IPS-NIHi7 (cell line): ENCODE data around the gene CDKN1A.
A peak's percentile ranks its signal among the peaks of the same experiment; 100 is the strongest.
"Not testable (repeated sequence)": the region's sequence is repeated elsewhere in the genome, so short reads cannot be mapped to it uniquely, and the experiment has no call there.

Experiments used
- DNase-seq: peaks from one replicate; pipeline ENCODE4 v3.0.0; 2012; ENCODE audit warnings: mixed read lengths; ENCODE audit errors: extremely low spot score

The CDKN1A gene

DNA sequence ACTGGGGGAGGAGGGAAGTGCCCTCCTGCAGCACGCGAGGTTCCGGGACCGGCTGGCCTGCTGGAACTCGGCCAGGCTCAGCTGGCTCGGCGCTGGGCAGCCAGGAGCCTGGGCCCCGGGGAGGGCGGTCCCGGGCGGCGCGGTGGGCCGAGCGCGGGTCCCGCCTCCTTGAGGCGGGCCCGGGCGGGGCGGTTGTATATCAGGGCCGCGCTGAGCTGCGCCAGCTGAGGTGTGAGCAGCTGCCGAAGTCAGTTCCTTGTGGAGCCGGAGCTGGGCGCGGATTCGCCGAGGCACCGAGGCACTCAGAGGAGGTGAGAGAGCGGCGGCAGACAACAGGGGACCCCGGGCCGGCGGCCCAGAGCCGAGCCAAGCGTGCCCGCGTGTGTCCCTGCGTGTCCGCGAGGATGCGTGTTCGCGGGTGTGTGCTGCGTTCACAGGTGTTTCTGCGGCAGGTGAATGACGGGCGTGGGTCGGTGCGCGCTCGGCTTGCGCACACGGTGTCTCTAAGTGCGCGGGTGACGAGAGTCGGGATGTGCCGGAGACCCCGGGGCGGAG, at the start of gene CDKN1A:
Gene CDKN1A, plus strand, starts transcription at position 227 of the 555 bp plus-strand sequence. CDS start 5,388 bp downstream, outside the sequence.
- peak; percentile 90 for DNase-seq

DNA sequence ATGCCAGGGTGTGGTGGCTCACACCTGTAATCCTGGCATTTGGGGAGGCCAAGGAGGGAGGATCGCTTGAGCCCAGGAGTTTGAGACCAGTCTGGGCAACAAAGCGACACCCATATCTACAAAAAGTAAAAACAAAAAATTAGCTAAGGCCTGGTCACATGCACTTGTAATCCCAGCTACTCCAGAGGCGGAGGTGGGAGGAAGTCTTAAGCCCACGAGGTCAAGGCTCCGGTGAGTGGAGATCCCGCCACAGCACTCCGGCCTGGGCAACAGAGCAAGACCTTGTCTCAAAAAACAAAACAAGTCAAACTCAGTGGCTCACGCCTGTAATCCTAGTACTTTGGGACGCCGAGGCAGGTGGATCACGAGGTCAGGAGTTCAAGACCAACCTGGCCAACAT, 48.7 kb upstream of the CDKN1A start:
- no peak for DNase-seq

DNA sequence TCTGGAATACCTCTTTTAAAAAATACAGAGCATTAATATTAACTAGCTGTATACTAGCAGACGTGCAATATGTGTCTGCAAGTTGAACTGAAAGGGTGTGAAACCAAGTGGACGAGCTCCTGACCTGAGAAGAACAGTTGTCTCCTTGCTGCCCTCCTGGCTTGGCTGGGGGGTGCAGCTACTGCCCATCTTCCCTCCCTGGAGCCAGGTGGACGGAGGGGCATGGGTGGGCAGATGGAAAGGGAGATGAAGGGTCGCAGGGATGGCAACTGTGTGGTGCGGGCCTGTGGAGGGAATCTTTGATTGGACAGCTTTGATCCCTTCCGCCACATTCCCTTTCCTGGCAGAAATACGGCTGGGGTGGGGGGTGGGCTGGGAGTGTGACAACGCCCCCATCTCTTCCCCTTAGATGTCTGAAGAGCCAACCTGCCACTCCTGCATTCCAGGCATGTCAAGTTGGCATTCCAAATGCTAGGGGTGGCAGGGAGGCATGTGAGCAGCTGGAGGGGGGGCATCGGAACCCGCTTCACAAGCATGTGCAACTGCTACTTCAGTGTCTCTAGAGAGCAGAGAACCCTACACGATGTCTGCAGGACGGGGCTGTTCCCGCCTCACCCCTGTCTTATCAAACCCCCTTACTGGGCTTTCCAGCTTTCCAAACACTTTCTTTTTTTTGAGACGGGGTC, 47.0 kb upstream of the CDKN1A start:
- no peak for DNase-seq

DNA sequence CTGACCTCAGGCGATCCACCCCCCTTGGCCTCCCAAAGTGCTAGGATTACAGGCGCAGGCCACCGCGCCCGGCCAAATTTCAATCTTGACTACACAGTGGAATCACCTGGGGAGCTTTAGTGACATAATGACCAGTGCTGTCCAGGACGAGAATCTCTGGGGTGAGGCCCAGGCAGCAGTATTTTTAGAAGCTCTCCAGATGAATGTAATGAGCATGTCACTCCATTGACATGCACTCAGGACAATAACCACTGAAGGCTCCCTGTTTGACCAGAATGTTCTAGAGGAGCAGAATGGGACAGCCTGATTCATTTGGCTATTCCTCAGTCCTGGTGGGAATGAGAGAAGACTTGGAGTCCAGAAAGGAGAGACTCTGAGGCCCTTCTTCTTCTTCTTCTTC, 45.1 kb upstream of the CDKN1A start:
- no peak for DNase-seq

DNA sequence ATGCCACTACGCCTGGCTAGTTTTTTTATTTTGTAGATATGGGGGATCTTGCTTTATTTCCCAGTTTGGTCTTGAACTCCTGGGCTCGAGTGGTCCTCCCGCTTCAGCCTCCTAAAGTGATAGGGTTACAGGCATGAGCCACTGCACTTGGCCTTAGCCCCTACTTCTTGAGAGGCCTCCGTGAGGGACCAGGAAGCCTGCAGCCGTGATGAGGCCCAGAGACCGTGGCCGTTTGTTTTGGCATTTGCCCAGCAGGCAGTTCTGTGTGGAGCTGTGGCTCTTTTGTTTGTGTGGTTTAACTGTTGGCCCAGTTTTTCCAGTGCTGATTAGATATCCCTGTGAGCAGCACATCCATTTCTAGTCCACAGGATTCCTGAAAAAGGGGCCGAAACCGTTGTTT, 44.6 kb upstream of the CDKN1A start:
- DNase-seq = no peak

DNA sequence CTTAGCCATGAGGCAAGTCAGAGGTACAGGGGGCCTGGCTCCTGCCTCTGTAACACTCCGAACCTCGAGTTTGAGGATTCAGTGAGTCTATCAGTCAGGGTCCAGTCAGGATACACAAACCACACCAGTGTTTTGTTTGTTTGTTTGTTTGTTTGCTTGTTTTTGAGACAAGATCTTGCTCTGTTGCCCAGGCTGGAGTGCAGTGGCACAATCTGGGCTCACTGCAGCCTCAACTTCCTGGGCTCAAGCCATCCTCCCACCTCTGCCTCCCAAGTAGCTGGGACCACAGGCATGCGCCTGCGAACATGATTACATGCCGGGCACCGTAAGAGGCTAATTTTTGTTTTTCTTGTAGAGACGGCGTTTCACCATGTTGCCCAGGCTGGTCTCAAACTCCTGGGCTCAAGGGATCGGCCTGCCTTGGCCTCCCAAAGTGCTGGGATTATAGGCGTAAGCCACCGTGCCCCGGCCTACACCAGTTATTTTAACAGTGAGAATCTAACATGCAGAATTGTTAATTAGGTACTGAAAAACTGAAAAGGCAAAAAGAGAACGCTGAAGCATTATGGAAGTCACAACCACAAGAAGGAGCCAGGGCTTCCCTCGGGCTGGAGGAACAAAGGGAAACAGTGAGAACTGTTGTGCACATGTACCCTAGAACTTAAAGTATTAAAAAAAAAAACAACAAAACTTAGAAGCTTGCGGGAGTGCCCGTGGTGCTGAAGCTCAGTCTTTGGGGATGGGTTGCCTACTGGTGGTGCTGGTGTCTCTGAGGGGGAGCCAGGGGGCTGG, 44.0 kb upstream of the CDKN1A start:
- no peak for DNase-seq

DNA sequence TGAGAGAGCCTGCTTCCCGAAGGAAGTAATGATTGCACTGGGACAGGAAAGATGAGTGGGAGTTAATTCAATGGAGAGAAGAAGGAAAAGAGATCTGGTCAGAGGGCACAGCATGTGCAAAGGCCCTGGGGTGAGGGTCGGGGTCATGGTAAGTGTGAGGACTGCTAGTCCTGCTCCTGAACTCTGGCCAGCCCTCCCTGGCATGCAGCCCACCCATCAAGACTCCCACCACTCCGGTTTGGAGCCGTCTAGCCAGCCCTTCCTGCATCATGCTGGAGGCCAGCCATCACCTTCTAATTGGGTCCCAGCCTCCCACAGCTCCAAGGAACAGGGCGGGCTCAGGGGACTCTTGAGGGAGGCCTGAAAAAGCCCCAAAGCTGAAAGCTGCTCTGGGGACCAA, 42.2 kb upstream of the CDKN1A start:
- no peak for DNase-seq

DNA sequence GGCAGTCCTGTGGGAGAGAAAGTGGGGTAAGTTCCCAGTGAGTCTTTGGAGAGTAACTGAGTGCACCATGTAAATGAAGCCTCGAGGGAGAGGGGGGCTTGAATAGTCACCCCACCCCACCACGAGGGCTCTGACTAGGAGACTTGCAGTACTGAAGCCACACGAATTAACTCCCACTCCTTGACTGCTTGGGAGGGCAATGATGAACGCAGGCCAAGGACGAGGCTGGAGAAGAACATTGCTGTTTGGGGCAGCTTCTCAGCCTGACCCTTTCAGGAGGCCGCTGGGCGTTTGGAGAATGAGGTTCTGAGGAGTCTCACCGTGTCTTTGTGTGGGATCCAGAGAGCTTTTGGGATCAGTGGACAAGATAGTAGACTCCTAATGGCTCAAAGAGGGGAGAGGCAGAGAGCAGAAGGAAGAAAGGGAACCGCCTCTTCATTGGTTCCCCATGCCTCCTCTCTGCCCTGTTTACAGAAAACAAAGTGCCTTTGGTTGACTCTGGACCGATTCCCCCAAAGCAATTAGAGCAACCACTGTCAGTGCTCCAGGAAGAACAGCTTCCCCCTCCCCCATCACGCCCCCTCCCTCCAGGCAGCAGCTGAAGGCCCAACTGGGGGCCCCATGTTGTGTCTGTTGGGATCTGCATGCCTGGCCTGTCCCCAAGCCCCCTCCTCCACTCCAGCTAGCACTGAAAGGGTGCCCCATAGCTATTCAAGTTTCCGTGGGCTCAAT, 41.7 kb upstream of the CDKN1A start:
- DNase-seq = peak; percentile 12

DNA sequence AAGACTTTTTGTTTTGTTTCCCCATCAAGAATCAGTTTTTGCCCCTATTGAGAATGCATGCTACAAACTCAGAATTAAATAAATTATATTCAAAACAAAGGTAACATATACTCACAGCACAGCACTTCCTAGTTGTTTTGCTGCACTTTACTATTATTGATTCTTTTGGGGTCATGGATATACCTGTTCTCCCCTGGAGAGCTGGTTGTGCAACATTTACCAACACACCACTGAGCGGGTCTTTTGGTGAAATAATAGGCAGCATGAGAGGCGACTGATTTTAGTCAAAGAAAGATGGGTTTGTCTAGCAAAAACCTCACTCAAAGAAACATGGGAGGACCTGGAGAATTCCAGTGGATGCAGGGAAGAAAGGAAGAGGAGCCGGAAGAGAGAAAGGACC, 39.9 kb upstream of the CDKN1A start:
- DNase-seq = no peak

DNA sequence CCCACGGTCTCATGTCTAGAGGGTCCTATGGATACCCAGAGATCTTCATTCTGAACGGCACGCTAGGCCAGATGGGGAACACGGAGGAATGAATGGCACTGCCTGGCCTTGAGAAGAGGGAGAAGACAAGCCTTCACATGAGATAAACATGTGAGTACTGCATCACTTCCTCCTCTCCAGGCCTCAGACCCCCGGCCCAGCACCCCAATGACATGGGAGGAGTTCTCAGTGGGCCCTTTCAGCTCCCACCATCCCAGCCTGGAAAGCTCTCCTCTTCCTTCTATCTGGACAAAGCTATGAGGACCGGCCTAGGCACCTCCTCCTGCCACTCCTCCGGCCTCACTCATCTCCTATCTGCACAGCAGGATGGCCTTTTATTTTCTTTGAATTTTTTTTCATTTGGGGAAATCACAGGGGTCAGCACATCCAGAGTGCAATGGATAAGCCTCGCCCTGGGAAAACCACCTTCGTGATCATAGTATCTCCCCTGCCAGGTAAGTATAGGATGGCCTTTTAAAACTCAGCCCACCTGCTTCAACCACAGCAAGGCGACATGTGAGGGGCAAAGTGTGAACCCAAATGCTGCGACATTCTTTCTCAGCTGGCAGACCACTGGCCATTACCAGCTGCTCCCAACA, 39.2 kb upstream of the CDKN1A start:
- DNase-seq = peak; percentile 7

DNA sequence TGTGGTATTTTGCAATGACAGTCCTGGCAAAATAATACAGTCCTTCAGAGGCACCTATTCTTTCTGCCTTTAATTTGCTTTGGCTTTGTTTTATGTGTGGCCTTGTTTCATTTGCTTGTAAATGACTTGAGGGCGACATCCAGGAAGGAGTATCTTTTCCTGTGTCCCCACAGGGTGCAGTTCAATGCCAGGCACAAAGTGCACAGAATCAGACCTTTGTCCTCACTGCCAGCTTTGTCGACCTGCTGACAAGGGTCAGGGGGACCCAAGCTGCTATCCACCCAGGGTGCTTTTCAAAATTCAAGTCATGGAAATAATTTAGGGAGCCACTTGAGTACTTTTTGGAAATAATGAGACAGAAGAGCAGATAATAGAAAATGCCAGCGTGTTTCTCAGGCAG, 37.0 kb upstream of the CDKN1A start:
- DNase-seq = no peak

DNA sequence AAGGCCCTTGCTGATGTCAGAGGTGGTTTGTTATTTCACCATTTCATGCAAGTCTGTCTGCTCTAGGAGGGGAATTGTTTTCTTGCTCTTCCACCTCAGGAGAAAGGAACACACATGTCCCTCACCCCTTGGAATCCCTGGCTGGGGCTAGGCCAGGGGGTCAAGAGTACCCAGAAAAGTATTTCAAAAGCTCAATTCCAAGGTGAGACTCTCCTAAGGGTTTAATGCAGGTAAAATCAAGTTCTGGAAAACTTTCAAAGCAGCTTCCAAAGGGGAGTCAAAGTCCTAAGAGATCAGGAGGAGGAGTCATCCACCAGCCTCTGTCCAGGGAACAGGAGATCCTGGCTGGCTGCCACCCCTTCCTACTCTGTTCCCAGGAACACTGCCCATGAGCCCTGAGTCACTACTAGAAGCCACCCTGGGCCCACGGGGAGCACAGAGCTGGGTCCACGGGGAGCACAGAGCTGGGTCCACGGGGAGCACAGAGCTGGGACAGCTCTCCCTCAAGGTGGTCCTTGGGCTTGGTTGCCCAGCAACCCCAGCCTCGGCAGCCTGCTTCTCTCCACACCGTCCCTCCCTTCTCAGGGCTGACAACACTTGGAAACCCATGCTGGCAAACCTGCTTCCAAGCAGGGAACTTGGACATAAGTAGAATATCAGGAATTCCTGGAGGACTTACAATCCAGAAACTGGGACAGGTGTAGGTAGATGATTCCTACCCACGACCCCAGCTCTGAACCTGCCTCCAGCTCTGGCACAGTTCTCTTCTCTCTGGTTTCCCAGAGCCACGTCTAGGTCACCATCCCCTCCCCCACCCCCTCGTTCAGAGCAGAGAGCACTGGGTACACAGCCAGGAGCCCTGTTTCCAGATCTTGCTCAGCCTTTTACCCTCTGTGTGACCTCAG, 35.3 kb upstream of the CDKN1A start:
- no peak for DNase-seq

DNA sequence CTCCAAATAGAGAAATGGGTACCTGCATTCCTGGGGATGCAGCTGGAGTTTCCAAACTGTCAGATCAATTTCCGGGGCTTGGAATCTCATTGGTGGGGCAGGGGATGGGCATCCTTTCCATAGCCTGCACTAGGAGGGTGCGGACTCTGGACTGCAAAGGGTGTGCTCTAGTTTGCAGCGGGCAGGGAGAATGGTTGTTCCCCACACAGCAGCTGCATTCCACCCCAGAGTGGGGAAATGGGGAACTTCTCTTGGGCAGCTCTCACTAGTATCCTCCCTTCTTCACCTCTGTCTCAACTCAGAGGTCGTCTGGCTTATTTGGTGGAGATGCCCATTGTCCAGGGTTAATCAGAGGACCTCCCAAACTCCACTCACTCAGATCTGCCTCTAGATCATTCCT, 34.5 kb upstream of the CDKN1A start:
- no peak for DNase-seq

DNA sequence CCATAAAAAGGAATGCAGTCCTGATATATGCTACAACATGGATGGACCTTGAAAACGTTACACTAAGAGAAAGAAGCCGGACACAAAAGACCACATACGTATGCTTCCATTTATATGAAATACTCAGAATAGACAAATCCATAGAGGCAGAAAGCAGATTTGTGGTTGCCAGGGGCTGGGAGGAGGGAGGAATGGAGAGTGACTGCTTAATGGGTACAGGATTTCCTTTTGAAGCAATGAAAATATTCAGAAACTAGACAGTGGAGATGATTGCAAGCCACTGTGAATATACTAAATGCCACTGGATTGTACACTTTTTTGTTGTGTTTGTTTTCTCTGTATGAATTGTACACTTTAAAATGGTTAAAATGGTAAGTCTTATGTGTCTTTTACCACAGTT, 29.4 kb upstream of the CDKN1A start:
- DNase-seq = no peak

DNA sequence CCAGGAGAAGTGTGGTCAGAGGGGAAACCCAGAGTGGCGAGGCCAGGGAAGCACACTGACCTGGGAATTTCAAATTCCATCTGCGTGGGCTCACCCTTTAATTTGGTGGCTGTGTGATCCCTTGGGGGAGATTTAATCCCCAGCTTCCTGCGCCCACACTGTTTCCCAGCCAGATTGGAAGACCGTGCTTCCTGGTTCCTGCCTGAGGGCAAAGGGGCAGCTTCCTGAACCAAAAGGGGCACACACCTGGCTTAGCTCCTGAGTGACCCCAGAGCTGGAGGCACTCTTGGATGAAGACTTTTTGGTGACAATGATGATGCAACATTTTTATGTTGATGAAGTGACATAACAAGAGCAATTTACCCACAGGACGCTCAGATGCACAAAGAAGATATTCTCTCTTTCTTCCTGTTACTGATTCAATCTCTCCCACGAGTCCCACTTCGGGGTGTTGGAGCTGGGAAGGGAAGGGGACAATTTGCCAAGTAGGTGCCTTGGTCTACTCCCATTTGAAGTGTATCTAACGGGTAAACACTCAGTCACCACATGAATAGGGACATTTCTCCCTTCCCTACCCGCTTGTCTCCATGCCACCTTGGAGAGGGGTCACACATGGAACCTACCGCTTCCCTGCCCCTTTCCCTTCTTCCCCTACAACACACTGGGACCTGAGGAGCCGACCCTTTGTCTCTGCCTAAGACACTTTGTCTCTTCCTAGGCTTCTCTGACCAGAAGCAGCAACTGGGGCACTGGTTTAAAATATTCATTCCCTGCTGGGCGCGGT, 28.6 kb upstream of the CDKN1A start:
- DNase-seq = no peak

DNA sequence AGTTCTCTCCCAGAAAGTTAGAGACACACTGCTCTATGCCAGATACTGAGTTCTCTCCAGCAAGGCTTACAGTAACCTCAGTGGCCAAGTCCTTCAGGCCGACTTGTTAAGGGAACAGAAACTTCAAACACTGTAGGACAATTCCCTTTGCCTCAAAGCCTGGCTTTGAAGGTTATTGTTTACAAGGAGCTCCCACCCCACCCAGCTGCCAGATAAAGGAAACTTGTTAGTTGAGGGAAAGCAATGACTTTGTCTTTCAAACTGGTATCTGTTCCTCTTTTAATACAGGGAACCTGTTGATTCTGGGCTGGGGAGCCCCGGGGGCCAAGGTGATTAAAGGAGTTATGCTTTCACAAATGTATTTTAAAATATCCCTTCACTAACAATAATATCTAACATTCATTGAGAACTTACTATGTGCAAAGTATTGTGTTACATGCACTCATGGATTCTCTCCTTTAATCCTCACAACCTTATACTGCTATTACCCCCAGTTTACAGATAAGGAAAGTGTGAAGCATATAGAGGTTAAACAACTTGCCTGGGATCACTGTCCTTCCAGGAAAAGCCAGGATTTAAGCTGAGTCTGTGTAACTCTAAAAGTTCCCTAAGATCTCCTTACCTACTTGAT, 27.6 kb upstream of the CDKN1A start:
- no peak for DNase-seq

DNA sequence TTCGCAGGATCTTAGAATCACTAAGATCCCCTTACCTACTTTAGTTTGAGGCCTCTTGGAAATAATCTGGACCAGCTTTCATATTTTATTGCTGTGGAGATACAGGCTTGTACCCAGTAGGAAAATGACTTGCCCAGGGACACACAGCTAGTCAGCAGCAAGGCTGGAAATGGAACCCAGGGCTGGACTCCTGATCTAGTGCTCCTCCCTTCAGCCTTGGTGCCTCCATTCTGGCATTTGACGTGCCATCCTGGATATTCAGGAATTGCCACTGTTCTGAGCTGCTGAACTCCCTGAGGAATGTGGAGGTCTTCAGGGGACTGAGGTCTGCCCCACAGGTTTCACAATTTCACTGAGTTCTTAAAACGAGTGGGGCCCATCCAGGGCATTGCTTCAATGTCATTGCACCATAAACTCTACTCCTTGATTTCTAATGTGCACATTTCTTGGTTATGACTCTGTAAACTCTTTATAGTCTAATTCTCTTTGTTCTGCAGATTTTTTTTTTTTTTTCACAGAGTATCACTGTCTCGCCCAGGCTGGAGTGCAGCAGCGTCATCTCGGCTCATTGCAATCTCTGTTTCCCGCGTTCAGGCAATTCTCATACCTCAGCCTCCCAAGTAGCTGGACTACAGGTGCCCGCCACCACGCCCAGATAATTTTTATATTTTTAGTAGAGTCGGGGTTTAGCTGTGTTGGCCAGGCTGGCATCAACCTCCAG, 26.7 kb upstream of the CDKN1A start:
- no peak for DNase-seq

DNA sequence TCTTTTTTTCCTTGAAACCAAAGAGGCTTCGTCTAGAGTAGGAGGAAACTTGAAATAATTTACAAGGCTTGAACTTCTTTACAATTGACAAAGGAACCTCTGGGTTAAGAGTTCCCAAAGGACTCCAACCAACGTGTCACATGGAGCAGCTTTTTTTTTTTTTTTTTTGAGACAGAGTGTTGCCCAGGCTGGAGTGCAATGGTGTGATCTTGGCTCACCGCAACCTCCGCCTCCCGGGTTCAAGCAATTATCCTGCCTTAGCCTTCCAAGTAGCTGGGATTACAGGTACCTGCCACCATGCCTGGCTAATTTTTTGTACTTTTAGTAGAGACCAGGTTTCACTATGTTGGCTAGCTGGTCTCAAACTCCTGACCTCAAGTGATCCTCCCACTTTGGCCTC, 24.0 kb upstream of the CDKN1A start:
- not testable (repeated sequence) for DNase-seq
